PFSK-1 (cell line): Measurements from ENCODE around the gene WDR70.

ENCODE experiments used
- FOXP2 ChIP-seq: optimal IDR thresholded peaks from 2 replicates; pipeline ENCODE3; 2011; ENCODE audit warnings: borderline replicate concordance, control low read depth, inconsistent platforms; ENCODE audit not compliant: insufficient read depth; ENCODE audit errors: extremely low read length, extremely low read depth
- POLR2AphosphoS5 ChIP-seq: IDR thresholded peaks from 2 replicates; pipeline ENCODE4 v1.6.1; 2012; ENCODE audit warnings: low read depth, mild to moderate bottlenecking, control low read depth, low read length, moderate library complexity
- REST ChIP-seq, 2 experiments: IDR thresholded peaks; 2 replicates each; pipeline versions ENCODE4 v1.6.1 to v1.8.0; 2011 to 2012; ENCODE audit warnings: low read depth in 2 of 2, low read length in 2 of 2, control low read depth in 1 of 2, inconsistent platforms in 1 of 2, mild to moderate bottlenecking in 1 of 2, moderate library complexity in 1 of 2; ENCODE audit not compliant: insufficient read depth in 1 of 2
- SIN3A ChIP-seq: IDR thresholded peaks from 2 replicates; pipeline ENCODE4 v1.6.1; 2012; ENCODE audit warnings: mild to moderate bottlenecking, low read length, moderate library complexity, borderline replicate concordance; ENCODE audit not compliant: insufficient read depth
- TAF1 ChIP-seq: IDR thresholded peaks from 2 replicates; pipeline ENCODE4 v1.6.1; 2012; ENCODE audit warnings: low read length, control low read depth, borderline replicate concordance; ENCODE audit not compliant: insufficient read depth

DNA sequence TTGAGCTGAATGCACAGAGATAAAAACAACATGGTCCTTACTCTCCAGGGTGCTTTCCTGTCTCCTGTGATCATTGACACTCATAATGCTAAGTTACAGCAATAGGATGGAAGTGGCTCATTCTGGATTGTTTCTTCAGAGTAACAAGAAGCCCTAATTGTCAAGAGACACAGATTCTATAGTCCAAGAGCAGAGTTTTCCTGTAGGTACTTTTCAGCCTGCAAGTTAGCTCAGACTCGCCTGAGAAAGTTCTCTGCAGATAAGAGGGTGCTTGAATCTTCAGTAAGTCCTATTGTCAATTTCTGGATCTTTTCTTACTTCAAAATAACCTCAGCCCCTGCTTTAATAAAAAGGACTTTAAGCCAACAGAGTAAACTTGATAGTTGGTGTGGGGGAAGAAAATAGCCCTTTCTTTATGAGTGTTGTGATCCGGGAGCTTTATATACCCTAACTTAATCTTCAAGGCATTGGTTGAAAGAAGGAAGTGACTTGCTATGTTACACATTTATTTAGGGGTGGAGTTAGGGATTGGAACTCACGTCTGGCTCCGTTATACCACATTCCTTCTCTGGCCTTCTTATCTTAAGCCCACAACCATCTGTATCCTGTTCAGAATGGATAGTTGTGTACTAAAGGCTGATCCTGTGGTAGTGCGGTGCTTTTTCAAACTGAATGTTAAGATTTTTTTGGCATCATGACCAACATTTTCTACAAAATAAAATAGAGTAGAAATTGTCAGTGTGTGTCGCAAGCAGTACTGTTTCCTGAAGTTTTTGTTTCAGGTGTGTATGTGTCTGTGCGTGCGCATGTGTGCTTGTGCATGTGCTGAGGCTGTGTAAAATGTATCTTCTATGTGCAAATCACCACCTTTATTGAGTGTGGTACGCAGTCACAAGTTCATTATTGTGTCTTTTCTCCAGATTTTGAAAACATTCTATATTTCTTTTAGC, 173.9 kb downstream of the WDR70 start:
- TF ChIP-seq POLR2AphosphoS5: no peak
- no peak for TF ChIP-seq SIN3A
- TF ChIP-seq TAF1: no peak
- TF ChIP-seq REST (IDR thresholded peaks at IDR 0.05; ENCODE audit: insufficient read depth in 1 of 2, low read depth in 2 of 2, low read length in 2 of 2): no peak
- TF ChIP-seq FOXP2: no peak
